GM23338 (cell line): ENCODE results near the gene CRMP1.

Experiments
- EZH2 ChIP-seq: fragments of 200-600 bp; sonication (generic); IDR thresholded peaks from one replicate; pipeline ENCODE4 v1.8.0; 2017; ENCODE audit warnings: antibody characterized with exemption, mild to moderate bottlenecking, low read depth; ENCODE audit not compliant: unreplicated experiment
- POLR2AphosphoS5 ChIP-seq: IDR thresholded peaks from 2 replicates; pipeline ENCODE4 v1.6.1; 2016; ENCODE audit warnings: antibody characterized with exemption, low read depth
- TF ChIP-seq, protein P1 (sequence below), 2 experiments: fragments of 200-600 bp in 1 of 2; sonication (generic) in 1 of 2; conservative IDR thresholded peaks; 2 replicates each; pipeline versions ENCODE4 v1.5.1 to v1.6.1; 2016 to 2017; ENCODE audit warnings: antibody characterized with exemption in 2 of 2, low read depth in 2 of 2, mild to moderate bottlenecking in 2 of 2, moderate library complexity in 1 of 2

- no peak for TF ChIP-seq EZH2
- TF ChIP-seq, protein P1, sequence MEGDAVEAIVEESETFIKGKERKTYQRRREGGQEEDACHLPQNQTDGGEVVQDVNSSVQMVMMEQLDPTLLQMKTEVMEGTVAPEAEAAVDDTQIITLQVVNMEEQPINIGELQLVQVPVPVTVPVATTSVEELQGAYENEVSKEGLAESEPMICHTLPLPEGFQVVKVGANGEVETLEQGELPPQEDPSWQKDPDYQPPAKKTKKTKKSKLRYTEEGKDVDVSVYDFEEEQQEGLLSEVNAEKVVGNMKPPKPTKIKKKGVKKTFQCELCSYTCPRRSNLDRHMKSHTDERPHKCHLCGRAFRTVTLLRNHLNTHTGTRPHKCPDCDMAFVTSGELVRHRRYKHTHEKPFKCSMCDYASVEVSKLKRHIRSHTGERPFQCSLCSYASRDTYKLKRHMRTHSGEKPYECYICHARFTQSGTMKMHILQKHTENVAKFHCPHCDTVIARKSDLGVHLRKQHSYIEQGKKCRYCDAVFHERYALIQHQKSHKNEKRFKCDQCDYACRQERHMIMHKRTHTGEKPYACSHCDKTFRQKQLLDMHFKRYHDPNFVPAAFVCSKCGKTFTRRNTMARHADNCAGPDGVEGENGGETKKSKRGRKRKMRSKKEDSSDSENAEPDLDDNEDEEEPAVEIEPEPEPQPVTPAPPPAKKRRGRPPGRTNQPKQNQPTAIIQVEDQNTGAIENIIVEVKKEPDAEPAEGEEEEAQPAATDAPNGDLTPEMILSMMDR (conservative IDR thresholded peaks at IDR 0.05; ENCODE audit: low read depth in 2 of 2), result no peak
- no peak for TF ChIP-seq POLR2AphosphoS5
Measured at GRCh38 chr4:5801696-5802095, 91.2 kb downstream of the CRMP1 start.
